AG10803 (cell line): ENCODE data around the gene COL23A1.

Experiments
- DNase-seq: peaks from one replicate; pipeline ENCODE4 v3.0.0; 2010; ENCODE audit warnings: low read depth
- H3K4me3 ChIP-seq: 2 replicates; pipeline ENCODE4 v1.5.1; 2011; ENCODE audit warnings: mild to moderate bottlenecking, low read length, control low read depth
- TF ChIP-seq, protein P1 (sequence below): conservative IDR thresholded peaks from 2 replicates; pipeline ENCODE4 v1.5.1; 2011; ENCODE audit warnings: mild to moderate bottlenecking, low read length, control low read depth, inconsistent platforms

Gene COL23A1

DNA sequence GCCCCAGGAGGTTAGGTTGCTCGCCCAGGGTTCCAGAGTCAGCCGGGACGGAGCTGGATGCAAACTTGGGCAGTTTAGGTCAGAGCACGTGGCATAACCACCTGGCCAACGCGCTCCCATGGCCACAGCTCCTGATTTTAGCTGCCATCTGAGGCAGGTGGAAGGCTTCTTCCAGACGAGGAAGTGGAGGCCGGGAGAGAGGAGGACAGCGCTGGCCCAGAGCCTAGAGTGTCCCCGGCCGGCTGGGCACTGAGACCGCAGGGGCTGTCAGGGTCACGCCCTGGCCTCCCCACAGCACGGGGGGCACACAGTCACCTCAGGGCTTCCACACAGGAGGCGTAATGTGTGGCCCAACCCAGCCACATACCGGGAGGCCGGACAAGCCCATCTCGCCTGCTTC lies 341.4 kb downstream of the COL23A1 start:
- TF ChIP-seq, protein P1, sequence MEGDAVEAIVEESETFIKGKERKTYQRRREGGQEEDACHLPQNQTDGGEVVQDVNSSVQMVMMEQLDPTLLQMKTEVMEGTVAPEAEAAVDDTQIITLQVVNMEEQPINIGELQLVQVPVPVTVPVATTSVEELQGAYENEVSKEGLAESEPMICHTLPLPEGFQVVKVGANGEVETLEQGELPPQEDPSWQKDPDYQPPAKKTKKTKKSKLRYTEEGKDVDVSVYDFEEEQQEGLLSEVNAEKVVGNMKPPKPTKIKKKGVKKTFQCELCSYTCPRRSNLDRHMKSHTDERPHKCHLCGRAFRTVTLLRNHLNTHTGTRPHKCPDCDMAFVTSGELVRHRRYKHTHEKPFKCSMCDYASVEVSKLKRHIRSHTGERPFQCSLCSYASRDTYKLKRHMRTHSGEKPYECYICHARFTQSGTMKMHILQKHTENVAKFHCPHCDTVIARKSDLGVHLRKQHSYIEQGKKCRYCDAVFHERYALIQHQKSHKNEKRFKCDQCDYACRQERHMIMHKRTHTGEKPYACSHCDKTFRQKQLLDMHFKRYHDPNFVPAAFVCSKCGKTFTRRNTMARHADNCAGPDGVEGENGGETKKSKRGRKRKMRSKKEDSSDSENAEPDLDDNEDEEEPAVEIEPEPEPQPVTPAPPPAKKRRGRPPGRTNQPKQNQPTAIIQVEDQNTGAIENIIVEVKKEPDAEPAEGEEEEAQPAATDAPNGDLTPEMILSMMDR = no peak
- no peak overlapping the region for H3K4me3 ChIP-seq
- DNase-seq = no peak

DNA sequence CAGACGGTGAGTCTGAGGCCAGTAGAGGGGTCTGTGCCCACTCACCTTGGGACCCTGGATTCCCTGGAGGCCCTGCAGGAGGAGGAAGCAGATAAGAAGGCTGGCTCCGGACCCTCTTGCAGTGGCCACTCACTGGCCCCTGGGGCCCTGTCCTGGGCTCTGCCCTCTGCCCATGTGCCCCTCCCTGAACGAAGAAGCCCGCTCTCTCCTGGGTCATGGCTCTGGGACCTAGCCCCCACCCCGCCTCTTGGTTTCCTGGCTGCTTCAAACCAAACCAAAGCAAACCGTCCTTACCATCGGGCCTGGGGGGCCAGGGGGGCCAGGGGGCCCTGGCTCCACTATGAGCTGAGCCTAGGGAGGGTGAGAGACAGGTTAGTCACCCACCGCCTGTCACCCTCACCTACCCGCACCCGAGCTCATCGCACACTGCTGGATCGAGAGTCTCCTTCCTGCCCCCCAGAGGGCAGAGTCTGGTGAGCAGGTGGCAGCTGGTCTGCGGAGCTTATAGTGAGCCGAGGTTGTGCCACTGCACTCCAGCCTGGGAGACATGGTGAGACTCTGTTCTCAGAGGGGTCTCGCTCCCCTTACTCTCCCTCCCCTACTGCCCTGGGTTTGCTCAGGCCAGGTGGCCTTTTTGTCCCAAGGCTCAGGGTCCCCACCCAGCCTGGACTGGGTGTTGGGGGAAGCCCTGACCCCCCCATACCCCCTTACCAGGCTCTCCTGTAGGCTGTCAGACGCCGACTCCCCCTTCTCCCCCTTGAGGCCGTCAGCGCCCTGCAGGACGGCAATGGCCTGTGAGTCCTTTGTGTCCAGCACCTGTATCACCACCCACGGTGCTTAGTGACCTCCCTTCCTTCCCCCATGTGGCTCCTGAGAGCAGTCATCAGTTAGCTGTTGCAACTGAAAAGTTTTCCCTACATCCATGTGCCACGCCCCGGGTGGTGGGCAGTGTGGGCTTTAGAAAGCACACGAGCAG lies 342.4 kb downstream of the COL23A1 start:
- no peak overlapping the region for H3K4me3 ChIP-seq
- DNase-seq = no peak
- TF ChIP-seq, protein P1 = no peak

DNA sequence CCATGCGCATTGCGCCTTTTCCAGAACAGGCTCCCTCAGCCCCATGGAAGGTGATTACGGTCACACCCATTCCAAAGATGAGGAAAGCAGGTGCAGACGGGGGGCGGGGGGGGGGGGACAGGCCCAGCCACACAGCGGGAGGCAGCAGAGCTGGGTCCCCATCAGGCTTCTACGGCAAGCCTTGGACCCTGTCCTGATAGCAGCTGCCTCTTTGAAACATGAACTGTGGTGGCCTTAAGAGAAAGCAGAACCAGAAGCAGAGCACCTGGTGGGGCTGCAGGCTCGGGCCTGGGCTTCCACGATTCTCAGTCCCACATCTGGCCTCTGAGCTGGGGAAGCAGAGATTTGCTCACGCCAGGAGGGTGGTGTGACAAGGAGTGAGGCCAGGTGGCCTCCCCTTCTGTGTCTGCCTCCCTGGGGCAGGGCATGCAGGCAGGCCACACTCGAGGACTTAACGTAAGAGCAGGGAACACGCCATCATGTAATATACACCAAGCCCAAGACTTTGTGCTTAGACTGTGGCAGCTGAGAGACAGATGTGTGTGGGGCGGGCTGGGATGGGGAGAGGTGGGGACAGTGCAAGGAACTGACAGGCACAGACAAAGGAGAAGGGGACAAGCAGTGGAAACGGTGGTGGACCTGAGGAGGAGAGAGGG lies 343.4 kb downstream of the COL23A1 start:
- no peak for DNase-seq
- H3K4me3 ChIP-seq = no peak overlapping the region
- TF ChIP-seq, protein P1 = no peak

DNA sequence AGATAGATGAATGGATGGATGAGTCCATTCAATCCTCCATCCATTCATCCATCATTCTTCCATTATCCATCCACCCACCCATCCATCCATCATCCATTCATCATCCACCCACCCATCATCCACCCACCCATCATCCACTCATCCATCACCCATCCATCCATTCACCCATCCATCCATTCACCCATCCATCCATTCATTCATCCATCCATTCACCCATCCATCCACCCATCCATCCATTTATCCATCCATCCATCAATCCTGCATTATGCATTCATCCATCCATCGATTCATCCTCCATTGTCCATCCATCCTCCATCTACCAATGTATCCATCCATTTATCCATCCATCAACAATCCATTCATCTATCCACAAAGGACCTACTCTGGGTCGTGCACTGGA lies 344.8 kb downstream of the COL23A1 start:
- DNase-seq = no peak
- TF ChIP-seq, protein P1 = no peak
- H3K4me3 ChIP-seq = no peak overlapping the region

DNA sequence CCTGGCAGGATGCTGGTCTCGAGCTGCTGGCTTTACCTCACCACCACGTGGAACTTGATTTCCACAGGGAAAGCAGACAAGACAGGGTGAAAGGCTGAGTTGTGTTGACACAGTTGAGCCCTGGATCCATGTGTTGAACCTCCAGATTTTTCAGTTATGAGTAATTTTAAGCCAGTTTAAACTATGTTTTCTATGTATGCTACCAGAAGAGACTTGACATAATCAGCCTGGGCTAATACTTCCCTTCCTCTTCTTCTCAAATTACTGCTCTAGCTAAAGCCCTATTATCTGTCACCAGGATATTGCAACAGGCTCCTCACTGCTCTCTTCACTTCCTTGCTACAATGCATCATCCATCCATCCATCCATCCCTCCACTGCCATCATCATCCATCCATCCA lies 345.6 kb downstream of the COL23A1 start:
- no peak overlapping the region for H3K4me3 ChIP-seq
- DNase-seq = peak; percentile 26
- TF ChIP-seq, protein P1 = no peak

DNA sequence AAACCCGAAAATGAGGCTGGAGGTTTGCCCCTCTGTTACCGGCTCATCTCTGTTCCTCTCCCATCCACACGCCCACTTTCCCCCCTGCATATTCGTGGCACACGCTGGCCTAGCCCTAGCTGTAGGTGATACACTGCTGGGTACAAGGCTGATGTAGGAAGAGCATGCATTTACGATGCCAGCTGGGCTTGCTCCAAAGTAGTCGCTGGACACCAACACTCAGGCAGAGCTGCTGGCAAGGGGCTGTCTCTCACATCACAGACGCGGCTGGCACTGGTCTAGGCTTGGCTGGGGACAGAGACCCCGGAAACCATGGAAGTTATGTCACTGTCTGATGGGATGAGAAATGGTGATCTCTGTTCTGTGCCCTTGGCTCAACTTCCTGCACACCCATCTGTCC lies 347.8 kb downstream of the COL23A1 start:
- TF ChIP-seq, protein P1 = no peak
- DNase-seq = no peak
- H3K4me3 ChIP-seq = no peak overlapping the region
